Omental fat pad (tissue), 4 donors: Measurements from ENCODE around the gene BMPR1B. TPM values are rescaled to one million over a fixed set of nuclear protein-coding genes. Genes with fewer than 3 reads are reported as not detected.

Experiments
- ATAC-seq: fragments of 150-250 bp; one replicate; pipeline ENCODE4 v1.9.1; 2016; ENCODE audit warnings: mild to moderate bottlenecking, moderate library complexity; ENCODE audit not compliant: low FRiP score
- DNase-seq: peaks from one replicate; pipeline ENCODE4 v3.0.0-alpha.2; 2019; ENCODE audit warnings: low spot score
- CTCF ChIP-seq, 3 donors: fragments of 450-650 bp; IDR thresholded peaks; one replicate each; pipeline ENCODE4 v1.5.1; 2016 to 2017; ENCODE audit warnings: antibody characterized with exemption in 3 of 3, mild to moderate bottlenecking in 3 of 3, moderate library complexity in 2 of 3
- total RNA-seq, 4 donors: library from RNA; depleted of rRNA; stranded (reverse); fragments of >200 nt; gene quantifications; one replicate each; pipeline ENCODE4 v1.1.0, GENCODE V29; 2016

The BMPR1B gene
- total RNA-seq, 4 donors from 2014 or later: 0.19 to 1.9 (median 1.3) TPM

GRCh38 chr4:94804650-94805049 is 46.9 kb downstream of the BMPR1B start:
- no peak for TF ChIP-seq CTCF (IDR thresholded peaks at IDR 0.05)
- ATAC-seq (no peak), DNase-seq (no peak)

GRCh38 chr4:94806376-94806775 is 48.6 kb downstream of the BMPR1B start:
- no peak for TF ChIP-seq CTCF (IDR thresholded peaks at IDR 0.05)
- no peak for DNase-seq

GRCh38 chr4:94811643-94812042 is 53.9 kb downstream of the BMPR1B start:
- ATAC-seq (no peak), DNase-seq (no peak)
- no peak for TF ChIP-seq CTCF (IDR thresholded peaks at IDR 0.05)

More at GRCh38 chr4:94806376-94806775, 48.6 kb downstream of the BMPR1B start:
- no peak for ATAC-seq

- DNase-seq: no peak
- ATAC-seq: no peak
- no peak for TF ChIP-seq CTCF (IDR thresholded peaks at IDR 0.05)
Observed at GRCh38 chr4:94813221-94813620, 55.5 kb downstream of the BMPR1B start.

GRCh38 chr4:94814237-94814636 is 56.5 kb downstream of the BMPR1B start:
- DNase-seq (no peak), ATAC-seq (no peak)
- TF ChIP-seq CTCF (IDR thresholded peaks at IDR 0.05): no peak

- DNase-seq (no peak), ATAC-seq (no peak)
- TF ChIP-seq CTCF (IDR thresholded peaks at IDR 0.05): no peak
Observed at GRCh38 chr4:94819371-94820168, 61.8 kb downstream of the BMPR1B start.

- ATAC-seq: no peak
- no peak for DNase-seq
- TF ChIP-seq CTCF (IDR thresholded peaks at IDR 0.05): no peak
Observed at GRCh38 chr4:94826206-94826605, 68.5 kb downstream of the BMPR1B start.
